Endothelial cell of umbilical vein (primary cell): ENCODE results near the gene UCN3. TPM values are rescaled to one million over a fixed set of nuclear protein-coding genes. Genes with fewer than 3 reads are reported as not detected.

Experiments used
- BruUV-seq: library from RNA; stranded (reverse); fragments of 400-500 nt; replicated peaks from 2 replicates; lab custom pipeline; 2021; lab: Mats Ljungman, UMichigan
- CTCF ChIA-PET: fragments of 300-600, 350-600 bp; sonication (Branson Sonifier 250); formaldehyde crosslinking; loops from one replicate; lab custom pipeline; 2021; ENCODE audit warnings: antibody characterized with exemption, inconsistent platforms; lab: Charles Lee
- POLR2A ChIA-PET: fragments of 300-600, 350-600 bp; sonication (Branson Sonifier 250); formaldehyde crosslinking; loops from one replicate; lab custom pipeline; 2021; ENCODE audit warnings: antibody characterized with exemption, inconsistent platforms; lab: Charles Lee
- DNase-seq: peaks from one replicate; pipeline ENCODE4 v3.0.0-alpha.2; 2011; ENCODE audit warnings: low read depth, low spot score
- FAIRE-seq: peaks from 2 replicates; lab custom pipeline; 2011; peaks lifted over from hg19 to GRCh38; lab: Jason Lieb, UNC
- H2AFZ ChIP-seq: 2 replicates; pipeline ENCODE4 v1.6.0; 2012; ENCODE audit warnings: low read depth, low read length, control low read depth, inconsistent platforms
- H3K27ac ChIP-seq: 2 replicates; pipeline ENCODE4 v1.5.1; 2011; ENCODE audit warnings: low read depth, mild to moderate bottlenecking, control low read depth, low read length, moderate library complexity; ENCODE audit not compliant: insufficient read depth
- H3K27me3 ChIP-seq, 2 experiments: 2 replicates each; pipeline versions ENCODE4 v1.6.0 to v1.6.1; 2011; ENCODE audit warnings: low read length in 2 of 2, mixed read lengths in 1 of 2; ENCODE audit not compliant: control insufficient read depth in 2 of 2, insufficient read depth in 2 of 2
- H3K36me3 ChIP-seq, 2 experiments: 2 replicates in 1 of 2; 3 replicates in 1 of 2; pipeline ENCODE4 v1.5.1; 2011; ENCODE audit warnings: low read length in 2 of 2, mild to moderate bottlenecking in 1 of 2, moderate library complexity in 1 of 2; ENCODE audit not compliant: control insufficient read depth in 2 of 2, insufficient read depth in 2 of 2; ENCODE audit errors: extremely low read depth in 1 of 2
- H3K4me1 ChIP-seq: 3 replicates; pipeline ENCODE4 v1.5.1; 2011; ENCODE audit warnings: mild to moderate bottlenecking, low read length; ENCODE audit not compliant: control insufficient read depth, insufficient read depth; ENCODE audit errors: extremely low read depth
- H3K4me2 ChIP-seq: 2 replicates; pipeline ENCODE4 v1.6.1; 2011; ENCODE audit warnings: low read length, control low read depth, mixed read lengths; ENCODE audit not compliant: insufficient read depth
- H3K4me3 ChIP-seq, 3 experiments: fragments of 200-600 bp in 1 of 3; sonication (generic), shearing (Covaris generic) in 1 of 3; replicated peaks in 1 of 3; 2 replicates each; pipeline ENCODE4 v1.5.1; 2011 to 2016; ENCODE audit warnings: control low read depth in 3 of 3, low read length in 3 of 3, mild to moderate bottlenecking in 2 of 3, inconsistent platforms in 1 of 3, low read depth in 1 of 3, moderate library complexity in 1 of 3; ENCODE audit not compliant: insufficient read depth in 1 of 3
- H3K79me2 ChIP-seq: 2 replicates; pipeline ENCODE4 v1.6.0; 2012; ENCODE audit warnings: low read length, inconsistent platforms; ENCODE audit not compliant: control insufficient read depth, insufficient read depth
- H3K9ac ChIP-seq: replicated peaks from 2 replicates; pipeline ENCODE3; 2011; ENCODE audit warnings: low read length, control low read depth; ENCODE audit not compliant: insufficient read depth; ENCODE audit errors: extremely low read depth
- H3K9me1 ChIP-seq: replicated peaks from 3 replicates; pipeline ENCODE4 v1.6.0; 2011; ENCODE audit warnings: mild to moderate bottlenecking, low read length; ENCODE audit not compliant: control insufficient read depth, insufficient read depth; ENCODE audit errors: extremely low read depth
- H3K9me3 ChIP-seq: replicated peaks from 2 replicates; pipeline ENCODE4 v1.5.1; 2012; ENCODE audit warnings: low read length, inconsistent platforms; ENCODE audit not compliant: control insufficient read depth, insufficient read depth
- H4K20me1 ChIP-seq: replicated peaks from 2 replicates; pipeline ENCODE3; 2011; ENCODE audit warnings: mild to moderate bottlenecking, low read length; ENCODE audit not compliant: control insufficient read depth, insufficient read depth; ENCODE audit errors: extremely low read depth
- CTCF ChIP-seq, 2 donors: IDR thresholded peaks; 1 replicate in 1 of 2; 2 replicates in 1 of 2; pipeline ENCODE4 v1.5.1; 2011; ENCODE audit warnings: low read length in 2 of 2, mild to moderate bottlenecking in 2 of 2, moderate library complexity in 2 of 2, control low read depth in 1 of 2, inconsistent platforms in 1 of 2, low read depth in 1 of 2; ENCODE audit not compliant: insufficient read depth in 1 of 2; ENCODE audit errors: extremely low read depth in 1 of 2
- EZH2 ChIP-seq: IDR thresholded peaks from 2 replicates; pipeline ENCODE4 v1.6.1; 2012; ENCODE audit warnings: borderline replicate concordance, low read depth, mild to moderate bottlenecking, moderate library complexity, low read length, inconsistent platforms; ENCODE audit not compliant: severe bottlenecking
- FOS ChIP-seq: IDR thresholded peaks from 2 replicates; pipeline ENCODE4 v1.6.1; 2011; ENCODE audit warnings: mild to moderate bottlenecking, low read length, moderate library complexity, borderline replicate concordance; ENCODE audit not compliant: insufficient read depth
- GATA2 ChIP-seq: IDR thresholded peaks from 2 replicates; pipeline ENCODE4 v1.7.0; 2011; ENCODE audit warnings: low read depth, mild to moderate bottlenecking, moderate library complexity, mixed read lengths, low read length; ENCODE audit not compliant: insufficient read length, insufficient read depth
- JUN ChIP-seq: IDR thresholded peaks from 2 replicates; pipeline ENCODE4 v1.6.1; 2011; ENCODE audit warnings: borderline replicate concordance, low read depth; ENCODE audit not compliant: insufficient read length, insufficient read depth
- MAX ChIP-seq: IDR thresholded peaks from 2 replicates; pipeline ENCODE4 v1.6.1; 2011; ENCODE audit not compliant: insufficient read depth, insufficient read length
- MYC ChIP-seq: IDR thresholded peaks from one replicate; pipeline ENCODE4 v1.6.1; 2011; ENCODE audit warnings: mild to moderate bottlenecking, low read depth, low read length
- POLR2A ChIP-seq: IDR thresholded peaks from 2 replicates; pipeline ENCODE4 v1.6.1; 2012; ENCODE audit warnings: low read depth, mild to moderate bottlenecking, control low read depth, low read length
- POLR2AphosphoS5 ChIP-seq: IDR thresholded peaks from 2 replicates; pipeline ENCODE4 v1.6.1; 2012; ENCODE audit warnings: low read depth, mild to moderate bottlenecking, control low read depth, low read length, moderate library complexity; ENCODE audit not compliant: insufficient read depth
- dilution Hi-C: fragments of 300-500 bp; cut with MboI; formaldehyde crosslinking; loops from one replicate; pipeline ENCODE4 v1.15.0; 2019; ENCODE audit warnings: low sequenced_read_pairs; ENCODE audit not compliant: extremely low pct_ligation_motif_present
- intact Hi-C: fragments of 100-400 bp; cut with micrococcal nuclease; formaldehyde crosslinking; loops from one replicate; pipeline ENCODE4 v1.10.0; 2022
- polyA plus RNA-seq, 4 experiments: library from polyadenylated mRNA; depleted of rRNA in 3 of 4; stranded (reverse) in 3 of 4; unstranded in 1 of 4; fragments of >200 nt; gene quantifications; 2 replicates each; pipeline versions ENCODE4 v1.2.1 to v1.2.3, GENCODE V29; 2011 to 2012; ENCODE audit warnings: missing spikeins in 1 of 4
- total RNA-seq: library from RNA; stranded (reverse); gene quantifications from 2 replicates; pipeline ENCODE4 v1.2.3, GENCODE V29; 2021

Gene UCN3
- total and polyA plus RNA-seq, 2 donors (not counting 3 experiments of a cell fraction or from before 2014, with no cell fraction given) = not detected

- FAIRE-seq (no peak), DNase-seq (no peak)
- Histone ChIP-seq H3K9ac (no peak overlapping the region), H3K27me3 (no peaks in the 10 kb centered on the region), H3K27ac (no peak overlapping the region), H3K4me2 (no peak overlapping the region), H3K79me2 (no peaks in the 10 kb centered on the region), H3K9me3 (no peaks in the 10 kb centered on the region), H3K9me1 (no peaks in the 10 kb centered on the region), H3K36me3 (no peaks in the 10 kb centered on the region), H4K20me1 (no peaks in the 10 kb centered on the region), H2AFZ (no peak overlapping the region), H3K4me3 (no peak overlapping the region), H3K4me1 (peaks cover 3% of the 10 kb centered on the region)
- TF ChIP-seq MYC (no peak), GATA2 (no peak), JUN (no peak), POLR2AphosphoS5 (no peak), EZH2 (no peak), CTCF (IDR thresholded peaks at IDR 0.05; ENCODE audit: extremely low read depth in 1 of 2, insufficient read depth in 1 of 2, low read depth in 1 of 2, low read length in 2 of 2) (no peak), POLR2A (no peak), MAX (no peak), FOS (no peak)
- ChIA-PET POLR2A (no interaction called here), CTCF (interaction anchor here (1.0 to 1.3 kb wide), 2 partner anchors 9 to 12 kb away, joined by 3 to 4 read pairs; no protein-coding TSS in a partner anchor)
- intact Hi-C loops = no loop called here
- dilution Hi-C loops = no loop called here
- BruUV-seq = no TSS peak
These were observed 43.5 kb upstream of the UCN3 start for GRCh38 chr10:5321273-5321672.
